GM18907 (cell line): ENCODE data around the gene CITED4.
A peak's percentile ranks its signal among the peaks of the same experiment; 100 is the strongest.
"Not testable (repeated sequence)": the region's sequence is repeated elsewhere in the genome, so short reads cannot be mapped to it uniquely, and the experiment has no call there.

ENCODE experiments used
- ATAC-seq: cut with Tn5 transposase; IDR thresholded peaks from one replicate; pipeline ENCODE4 v1.9.1; 2021; ENCODE audit warnings: mild to moderate bottlenecking, moderate library complexity; ENCODE audit not compliant: unreplicated experiment

Gene CITED4

DNA sequence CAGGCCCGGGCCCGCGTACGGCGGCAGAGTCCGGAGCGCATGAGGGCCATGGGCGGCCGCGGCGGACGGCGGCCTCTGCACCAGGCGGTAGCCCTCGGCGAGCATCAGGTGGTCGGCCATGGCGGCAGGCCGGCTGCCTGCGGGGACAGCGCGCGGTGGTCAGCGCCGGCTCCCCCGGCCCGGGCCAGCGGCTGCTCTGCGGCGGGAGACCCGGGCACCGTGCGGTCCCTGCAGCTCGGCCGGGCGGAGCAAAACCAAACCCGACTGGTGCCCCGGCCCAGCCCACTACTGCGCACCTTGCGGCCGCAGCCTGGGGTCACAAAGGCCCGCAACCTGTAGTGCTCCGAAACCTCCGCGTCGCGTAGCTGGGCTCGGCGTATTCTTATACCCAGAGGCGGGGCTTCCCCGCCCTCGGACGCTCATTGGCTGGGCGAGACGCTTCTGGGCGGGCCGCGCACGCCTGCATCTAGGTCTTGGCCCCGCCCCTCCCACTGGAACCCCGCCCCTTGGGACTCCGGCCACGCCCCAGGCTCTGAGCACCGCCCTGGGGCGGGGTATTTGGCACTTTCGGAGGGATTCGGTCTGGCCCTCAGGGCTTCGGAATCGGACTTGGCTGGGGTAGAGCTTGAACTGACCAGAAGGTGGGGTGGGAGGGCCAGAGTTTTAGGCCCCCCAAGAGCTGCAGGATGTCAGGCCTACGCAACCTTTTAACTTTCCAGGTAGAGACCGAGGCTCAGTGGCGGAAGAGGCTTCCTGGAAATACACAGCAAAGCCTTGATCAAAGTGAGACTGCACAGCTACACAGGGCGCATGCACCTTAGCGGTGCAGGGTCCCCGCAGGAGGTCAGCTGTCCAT is at the start of gene CITED4:
Gene CITED4 (minus strand): TSS at position 356 of the 856 bp plus-strand sequence. CDS start 236 bp downstream, at position 120.
- peak; percentile 91 for ATAC-seq

- no peak for ATAC-seq
These were observed 48.9 kb upstream of the CITED4 start for GRCh38 chr1:40911105-40911504.

DNA sequence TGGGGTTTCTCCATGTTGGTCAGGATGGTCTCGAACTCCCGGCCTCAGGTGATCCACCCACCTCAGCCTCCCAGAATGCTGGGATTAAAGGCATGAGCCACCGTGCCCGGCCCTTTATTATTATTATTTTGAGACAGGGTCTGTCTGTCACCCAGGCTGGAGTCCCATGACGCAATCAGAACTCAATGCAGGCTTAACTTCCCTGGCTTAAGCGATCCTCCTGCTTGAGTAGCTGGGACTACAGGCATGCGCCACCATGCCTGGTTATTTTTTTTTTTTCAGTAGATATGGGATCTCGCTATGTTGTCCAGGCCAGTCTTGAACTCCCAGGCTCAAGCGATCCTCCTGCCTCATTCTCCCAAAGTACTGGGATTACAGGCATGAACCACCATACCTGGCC is 47.1 kb upstream of the CITED4 start:
- ATAC-seq, result no peak

DNA sequence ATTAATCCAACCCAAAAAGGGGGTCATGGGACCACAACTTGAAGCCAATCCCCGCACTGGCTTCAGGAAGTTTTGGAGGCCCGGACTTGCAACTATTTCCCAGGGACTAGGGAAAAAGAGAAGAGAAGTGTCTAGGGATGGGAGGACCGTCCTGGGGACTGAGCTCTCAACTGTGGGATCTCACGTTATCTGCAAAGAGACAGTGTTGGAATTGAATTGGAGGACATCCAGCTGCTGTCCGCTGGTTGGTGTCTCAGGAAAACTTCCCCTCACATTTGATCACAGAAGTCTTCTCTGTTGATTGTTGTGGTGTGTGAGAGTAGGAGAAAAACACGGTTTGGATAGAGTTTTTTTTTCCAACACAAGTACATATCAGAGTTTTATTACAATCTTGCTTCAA is 46.2 kb upstream of the CITED4 start:
- no peak for ATAC-seq

GRCh38 chr1:40907899-40908298 is 45.7 kb upstream of the CITED4 start:
- ATAC-seq, result no peak

- no peak for ATAC-seq
These were observed 44.7 kb upstream of the CITED4 start for GRCh38 chr1:40906781-40907400.

GRCh38 chr1:40905061-40905460 is 42.9 kb upstream of the CITED4 start:
- ATAC-seq, result no peak

DNA sequence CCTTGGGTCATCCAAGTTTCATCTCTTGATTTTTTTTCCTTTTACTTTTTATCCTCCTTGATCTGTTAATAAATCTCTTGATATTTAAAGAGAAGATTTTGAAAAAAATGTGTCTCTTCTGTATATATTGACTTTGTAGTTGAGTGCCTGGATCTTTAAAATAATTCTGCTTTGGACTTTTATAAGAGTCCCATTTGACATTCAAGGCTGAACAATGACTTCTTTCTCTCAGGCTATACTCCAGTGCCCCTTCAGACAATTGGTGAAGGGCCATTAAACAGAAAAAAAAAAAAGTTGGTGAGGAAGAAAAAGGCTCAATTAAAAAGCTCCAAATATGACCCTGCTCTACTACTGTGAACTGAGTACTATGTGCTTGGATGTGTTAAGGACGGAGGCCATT is 40.9 kb upstream of the CITED4 start:
- ATAC-seq, result no peak

DNA sequence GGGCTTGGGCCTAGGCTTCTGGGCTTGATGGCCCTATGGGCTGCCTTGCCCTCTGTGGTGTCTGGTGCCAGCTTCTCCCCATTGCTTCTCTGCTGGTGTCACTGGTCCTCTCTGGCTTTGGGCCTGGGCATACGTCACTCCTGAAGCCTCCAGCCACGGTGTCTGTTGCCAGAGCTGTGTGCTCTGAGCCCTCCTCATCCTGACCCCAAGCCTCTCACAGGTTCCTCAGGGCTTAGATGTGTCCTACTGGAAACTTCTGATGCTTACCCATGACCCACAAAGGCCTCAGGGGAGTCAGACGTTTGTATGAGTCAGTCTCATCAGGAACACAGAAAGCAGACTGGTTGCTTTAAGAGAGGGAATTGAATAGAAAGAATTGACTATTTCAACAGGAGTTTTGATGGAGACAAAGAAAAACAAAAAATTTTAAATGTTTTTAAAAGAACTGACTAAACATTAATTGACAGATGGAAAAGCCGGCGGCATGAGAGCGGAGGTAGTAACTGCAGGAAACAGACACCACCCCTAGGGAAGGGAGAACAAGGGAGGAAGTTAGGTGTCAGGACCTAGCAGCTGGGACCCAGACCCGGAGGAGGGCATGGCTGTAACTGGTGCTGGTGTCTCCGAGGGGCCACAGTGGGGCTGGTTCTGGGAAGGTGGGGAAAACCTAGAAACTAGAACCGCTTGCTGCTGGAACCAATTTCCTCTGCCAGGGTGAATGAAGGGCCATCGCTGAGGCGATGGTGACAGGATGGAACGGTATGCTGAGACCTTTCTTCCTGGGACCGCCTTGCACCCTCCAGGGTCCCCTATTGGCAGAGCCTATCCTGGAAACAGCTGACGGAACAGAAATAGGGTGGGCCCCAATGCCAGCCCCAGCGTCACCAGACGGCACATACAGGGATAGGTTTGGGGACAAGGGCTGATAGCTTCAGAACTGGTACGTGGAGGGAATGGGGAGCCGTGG is 40.0 kb upstream of the CITED4 start:
- no peak for ATAC-seq

- no peak for ATAC-seq
These were observed 37.2 kb upstream of the CITED4 start for GRCh38 chr1:40899230-40899870.

DNA sequence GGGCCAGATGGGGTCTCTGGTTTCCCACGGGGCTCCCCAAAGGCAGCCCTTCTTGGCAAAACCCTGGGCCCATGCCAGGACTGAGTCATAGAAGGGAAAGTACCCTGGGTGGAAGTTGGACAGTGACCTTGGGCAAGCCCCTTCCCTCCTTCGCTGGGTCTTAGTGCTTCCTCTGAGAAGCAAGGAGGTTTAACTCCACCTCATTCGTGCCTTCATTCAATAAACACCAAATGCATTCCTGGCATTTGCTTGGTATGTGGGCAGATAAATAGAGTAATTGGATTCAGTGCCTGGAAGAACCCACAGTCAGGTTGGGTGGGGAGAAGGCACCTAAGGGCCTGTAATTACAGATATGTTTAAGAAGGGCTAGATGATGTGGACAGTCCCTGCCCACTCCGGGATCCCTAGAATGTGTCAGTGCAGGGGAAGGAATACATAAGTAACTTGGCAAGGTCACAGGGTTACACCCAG is 36.3 kb upstream of the CITED4 start:
- no peak for ATAC-seq

GRCh38 chr1:40897513-40897912 is 35.4 kb upstream of the CITED4 start:
- ATAC-seq, result no peak

DNA sequence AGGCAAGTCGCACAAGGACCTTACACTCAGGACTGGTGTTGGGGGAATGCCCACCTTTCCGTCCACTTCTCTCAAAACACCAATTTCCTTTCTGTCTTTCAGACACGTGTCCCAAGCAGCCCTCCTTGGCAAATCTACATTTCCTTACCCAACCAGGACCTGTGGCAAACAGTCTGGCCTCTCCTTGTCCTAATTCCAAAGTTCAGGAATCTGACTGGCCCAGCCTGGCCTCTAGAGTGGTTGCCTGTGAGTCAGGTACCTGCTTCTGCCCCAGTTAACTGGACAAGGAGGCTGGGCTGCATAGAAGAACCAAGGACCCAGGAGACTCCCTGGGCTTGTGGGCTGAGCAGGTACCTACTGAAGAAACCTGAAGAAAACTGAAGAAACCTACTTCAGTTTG is 34.3 kb upstream of the CITED4 start:
- ATAC-seq, result no peak

DNA sequence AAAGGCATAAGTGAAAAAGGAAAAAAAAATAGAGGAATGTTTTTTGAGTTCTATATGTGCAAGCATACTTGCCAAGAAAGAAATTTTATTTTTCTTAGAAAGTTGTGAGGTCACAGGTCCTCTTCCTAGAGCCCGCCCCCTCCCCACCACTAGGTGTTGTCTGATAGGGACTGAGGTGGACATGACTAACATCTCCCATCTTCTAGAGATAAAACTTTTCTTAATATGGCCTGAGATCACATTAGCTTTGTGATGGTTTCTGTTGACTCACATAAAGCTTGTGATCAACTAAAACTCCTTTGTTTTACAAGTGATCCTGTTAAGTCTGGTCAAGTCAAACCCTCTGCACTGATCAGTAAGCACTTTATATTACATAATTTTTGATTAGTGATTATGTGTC is 33.4 kb upstream of the CITED4 start:
- ATAC-seq, result no peak

DNA sequence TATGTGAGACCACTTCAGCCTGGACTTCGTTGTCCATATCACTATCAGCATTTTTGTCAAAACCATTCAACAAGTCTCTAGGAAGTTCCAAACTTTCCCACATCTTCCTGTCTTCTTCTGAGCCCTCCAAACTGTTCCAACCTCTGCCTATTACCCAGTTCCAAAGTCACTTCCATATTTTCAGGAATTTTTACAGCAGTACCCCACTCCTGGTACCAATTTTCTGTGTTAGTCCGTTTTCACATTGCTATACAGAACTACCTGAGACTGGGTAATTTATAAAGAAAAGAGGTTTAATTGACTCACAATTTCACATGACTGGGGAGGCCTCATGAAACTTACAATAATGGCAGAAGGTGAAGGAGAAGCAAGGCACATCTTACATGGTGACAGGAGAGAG is 32.7 kb upstream of the CITED4 start:
- ATAC-seq, result not testable (repeated sequence)

- ATAC-seq, result no peak
These were observed 32.3 kb upstream of the CITED4 start for GRCh38 chr1:40894455-40894854.

GRCh38 chr1:40893946-40894345 is 31.8 kb upstream of the CITED4 start:
- ATAC-seq, result no peak

DNA sequence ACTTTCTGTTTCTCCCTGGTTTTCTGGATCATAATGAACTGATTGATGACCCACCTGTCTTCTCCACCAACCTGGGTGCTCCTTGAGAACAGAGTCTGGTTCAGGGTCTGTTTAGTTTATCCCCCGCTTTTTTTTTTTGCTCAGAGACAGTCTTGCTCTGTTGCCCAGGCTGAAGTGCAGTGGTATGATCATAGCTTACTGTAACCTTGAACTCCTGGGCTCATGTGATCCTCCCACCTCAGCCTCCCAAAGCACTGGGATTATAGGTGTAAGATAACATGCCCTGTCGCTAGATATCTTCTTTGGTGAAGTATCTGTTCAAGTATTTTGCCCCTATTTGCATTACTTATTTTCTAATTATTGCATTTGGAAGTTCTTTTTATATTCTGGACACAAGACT is 30.2 kb upstream of the CITED4 start:
- no peak for ATAC-seq

- ATAC-seq, result no peak
These were observed 28.6 kb upstream of the CITED4 start for GRCh38 chr1:40890771-40891170.

GRCh38 chr1:40887652-40888051 is 25.5 kb upstream of the CITED4 start:
- no peak for ATAC-seq

DNA sequence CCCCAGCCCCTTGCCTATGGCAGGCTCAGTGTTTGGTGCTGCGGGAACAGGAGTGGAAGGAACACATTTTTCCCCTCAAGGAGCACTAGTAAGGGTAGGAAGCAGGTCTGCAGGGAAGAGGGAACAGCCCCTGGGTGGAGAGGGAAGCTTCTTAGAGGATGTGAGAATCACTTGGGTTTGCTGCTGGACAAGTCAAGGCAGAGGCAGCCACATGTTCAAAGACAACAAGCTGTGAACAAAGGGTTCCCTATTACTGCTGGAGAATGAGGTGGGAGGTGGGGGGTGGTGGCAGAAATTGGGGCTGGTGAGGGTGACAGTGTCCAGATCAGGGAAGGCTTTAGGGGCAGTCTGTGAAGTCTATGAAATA is 24.8 kb upstream of the CITED4 start:
- ATAC-seq, result no peak
